GM12874 (cell line): ENCODE measurements around the gene UNC93B1.

Experiments used
- CTCF ChIP-seq: IDR thresholded peaks from 2 replicates; pipeline ENCODE4 v1.5.1; 2011; ENCODE audit warnings: low read depth, mild to moderate bottlenecking, control low read depth, low read length, moderate library complexity; ENCODE audit not compliant: insufficient read depth

The UNC93B1 gene

DNA sequence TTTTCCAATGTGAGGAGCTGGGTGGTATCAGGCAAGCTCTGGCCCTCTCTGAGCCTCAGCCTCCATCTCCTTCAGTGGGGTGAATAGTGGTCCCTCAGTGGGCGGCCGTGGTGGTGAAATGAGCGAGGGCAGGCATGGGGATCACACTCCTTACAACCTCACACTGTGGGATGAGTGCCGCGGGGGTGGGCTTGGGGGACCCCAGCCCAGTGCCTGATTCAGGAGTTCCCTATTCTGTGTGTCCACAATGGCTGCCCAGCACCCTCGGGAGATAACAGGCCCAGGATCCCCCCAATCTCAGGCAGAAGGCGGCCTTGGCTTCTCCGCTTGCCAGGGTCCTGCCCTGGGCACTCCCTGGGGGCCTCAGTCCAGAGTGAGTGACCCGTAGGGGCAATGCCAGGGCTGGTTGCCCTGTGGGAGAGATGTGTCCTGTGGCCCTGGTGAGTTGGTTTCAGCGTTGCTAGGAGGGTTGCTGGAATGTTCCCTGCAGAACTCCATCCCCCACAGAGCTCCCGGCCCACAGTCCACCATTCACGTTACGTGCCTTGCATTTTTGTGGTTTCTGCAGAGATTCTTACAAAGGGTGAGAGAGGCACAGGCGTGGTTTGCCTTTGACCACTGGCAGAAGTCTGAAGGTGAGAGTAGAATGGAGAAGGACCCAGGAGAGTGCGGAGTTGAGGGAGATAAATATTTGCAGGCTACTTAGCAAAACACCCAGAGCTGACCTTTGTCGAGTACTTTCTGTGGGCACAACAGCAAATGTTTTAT is 9.1 kb upstream of the UNC93B1 start:
- TF ChIP-seq CTCF: no peak

DNA sequence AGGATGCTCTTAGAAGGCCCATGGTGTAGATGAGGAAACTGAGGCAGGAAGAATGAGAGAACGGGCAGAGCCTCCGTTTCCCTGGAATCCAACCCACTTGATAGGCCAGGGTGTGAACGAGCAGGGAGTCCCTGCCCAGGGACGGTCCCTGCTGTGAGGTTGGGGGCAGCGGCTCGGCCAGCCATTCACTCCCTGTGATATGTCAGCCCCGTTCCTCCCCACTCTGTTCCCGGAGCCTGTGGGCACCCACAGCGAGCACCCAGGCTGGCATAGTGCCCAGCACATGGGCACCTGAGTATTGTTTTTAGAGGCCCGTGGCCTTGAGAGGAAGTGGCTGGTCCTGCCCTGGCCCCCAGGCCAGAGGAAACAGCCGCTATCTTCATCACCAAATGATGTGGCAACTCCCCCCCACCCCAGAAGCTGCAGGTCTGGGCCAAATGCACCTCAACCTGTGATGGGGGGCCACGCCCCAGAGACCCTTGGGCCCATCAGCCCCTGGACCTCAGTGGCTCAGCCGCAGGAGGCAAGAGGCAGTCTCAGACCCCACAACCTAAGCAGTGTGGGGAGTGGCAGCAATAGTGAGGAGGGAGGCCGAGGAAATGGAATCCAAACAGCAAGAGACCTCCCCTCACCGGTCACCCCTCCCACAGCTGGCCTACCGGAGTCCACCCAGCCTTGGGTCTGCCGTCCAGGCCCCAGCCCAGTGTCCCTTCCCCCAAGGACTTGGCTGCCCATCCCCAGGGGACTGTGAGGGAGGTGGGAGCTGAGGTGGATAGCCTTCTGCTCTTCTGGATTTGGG is 8.3 kb upstream of the UNC93B1 start:
- no peak for TF ChIP-seq CTCF

DNA sequence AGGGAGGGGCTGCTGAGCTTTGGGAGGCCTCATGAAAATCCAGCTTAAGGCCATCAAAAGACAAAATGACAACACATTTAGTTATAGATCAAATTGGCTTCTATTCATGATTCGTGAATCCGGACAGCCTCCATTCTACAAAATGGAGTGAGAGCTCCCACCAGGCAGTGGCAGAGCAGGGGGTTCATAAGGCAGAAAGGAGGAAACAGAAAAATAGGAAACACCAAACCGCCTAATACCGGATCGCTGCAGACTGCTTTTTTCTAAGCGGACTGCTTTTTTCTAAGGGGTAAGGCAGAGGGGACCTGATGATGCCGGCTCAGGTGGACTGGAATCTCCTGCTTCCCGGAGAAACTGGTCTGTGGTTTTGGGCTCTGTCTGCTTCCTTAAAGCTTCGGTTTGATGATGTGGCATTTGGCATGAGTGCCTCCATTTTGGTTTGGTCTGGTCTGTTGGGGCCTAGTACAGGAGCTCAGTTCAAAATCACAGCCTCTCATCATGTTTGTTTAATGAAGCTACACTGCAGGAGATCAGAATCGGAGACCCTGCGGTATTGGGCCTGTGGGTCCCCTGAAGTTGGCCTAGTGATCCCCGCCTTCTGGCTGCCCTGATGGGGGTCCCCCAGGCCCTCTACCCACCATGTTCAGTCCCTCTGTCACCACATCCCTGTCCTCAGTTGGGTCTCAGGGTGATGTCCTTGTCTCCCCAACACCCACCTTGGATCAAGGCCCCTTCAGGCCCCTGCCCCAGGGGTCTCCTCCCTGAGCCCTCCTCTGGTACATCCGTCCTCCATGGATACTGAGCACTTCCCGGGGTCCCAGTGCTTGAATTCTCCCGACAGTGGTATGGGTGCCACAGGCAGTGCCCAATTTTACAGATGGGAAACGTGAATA is 7.4 kb upstream of the UNC93B1 start:
- no peak for TF ChIP-seq CTCF

DNA sequence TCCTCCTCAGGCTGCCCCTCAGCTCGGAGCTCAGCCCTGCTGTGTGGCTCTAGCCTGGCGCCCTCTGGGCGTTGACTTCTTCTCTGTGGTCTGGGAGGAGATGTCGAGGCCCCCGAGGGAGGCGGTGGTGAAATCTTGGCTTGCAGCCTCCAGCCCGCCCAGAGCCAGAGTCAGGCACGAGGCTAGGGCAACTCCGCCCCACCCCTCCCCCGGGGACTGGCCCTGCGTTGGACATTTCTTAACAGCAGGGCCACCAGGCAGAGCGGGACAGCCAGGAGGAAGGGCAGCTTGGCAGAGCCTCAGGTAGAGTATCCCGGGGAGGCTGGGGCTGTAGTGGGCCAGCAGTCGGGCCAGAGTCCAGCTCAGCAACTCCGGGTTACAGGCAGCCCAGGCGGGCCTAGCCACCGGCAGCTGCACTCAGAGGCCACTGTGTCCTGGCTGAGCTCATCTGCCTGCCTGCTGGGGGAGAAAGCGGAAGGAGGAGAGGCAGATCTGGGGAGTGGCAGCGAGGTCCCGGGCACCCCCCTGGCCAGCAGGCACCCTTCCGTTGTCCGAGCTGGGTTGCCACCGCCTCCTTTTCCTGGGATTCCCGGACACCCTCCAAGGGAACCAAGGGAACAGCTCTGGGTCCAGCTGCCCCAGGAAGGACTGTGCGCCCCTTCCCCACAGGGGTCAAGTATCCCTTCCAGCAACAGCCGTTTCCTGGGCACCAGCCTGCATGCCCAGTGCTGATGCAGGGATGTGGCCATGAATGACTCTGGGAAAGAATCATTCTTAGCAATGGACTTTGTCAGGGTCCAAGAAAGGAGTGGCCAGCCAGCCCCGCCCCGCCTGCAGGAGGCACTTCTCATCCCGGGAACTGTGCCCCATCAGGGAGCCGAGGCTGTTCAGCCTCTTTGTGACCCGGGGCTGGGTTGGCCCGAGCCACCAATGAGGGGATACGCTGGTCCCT is 6.5 kb upstream of the UNC93B1 start, which contains the start of gene ALDH3B1:
ALDH3B1 (plus strand) TSS at position 238 of the 952 bp plus-strand sequence. CDS start 4,971 bp downstream, outside the sequence.
- TF ChIP-seq CTCF: no peak

- TF ChIP-seq CTCF: peak; percentile 36
Observed at GRCh38 chr11:68009391-68010089, 5.6 kb upstream of the UNC93B1 start.

DNA sequence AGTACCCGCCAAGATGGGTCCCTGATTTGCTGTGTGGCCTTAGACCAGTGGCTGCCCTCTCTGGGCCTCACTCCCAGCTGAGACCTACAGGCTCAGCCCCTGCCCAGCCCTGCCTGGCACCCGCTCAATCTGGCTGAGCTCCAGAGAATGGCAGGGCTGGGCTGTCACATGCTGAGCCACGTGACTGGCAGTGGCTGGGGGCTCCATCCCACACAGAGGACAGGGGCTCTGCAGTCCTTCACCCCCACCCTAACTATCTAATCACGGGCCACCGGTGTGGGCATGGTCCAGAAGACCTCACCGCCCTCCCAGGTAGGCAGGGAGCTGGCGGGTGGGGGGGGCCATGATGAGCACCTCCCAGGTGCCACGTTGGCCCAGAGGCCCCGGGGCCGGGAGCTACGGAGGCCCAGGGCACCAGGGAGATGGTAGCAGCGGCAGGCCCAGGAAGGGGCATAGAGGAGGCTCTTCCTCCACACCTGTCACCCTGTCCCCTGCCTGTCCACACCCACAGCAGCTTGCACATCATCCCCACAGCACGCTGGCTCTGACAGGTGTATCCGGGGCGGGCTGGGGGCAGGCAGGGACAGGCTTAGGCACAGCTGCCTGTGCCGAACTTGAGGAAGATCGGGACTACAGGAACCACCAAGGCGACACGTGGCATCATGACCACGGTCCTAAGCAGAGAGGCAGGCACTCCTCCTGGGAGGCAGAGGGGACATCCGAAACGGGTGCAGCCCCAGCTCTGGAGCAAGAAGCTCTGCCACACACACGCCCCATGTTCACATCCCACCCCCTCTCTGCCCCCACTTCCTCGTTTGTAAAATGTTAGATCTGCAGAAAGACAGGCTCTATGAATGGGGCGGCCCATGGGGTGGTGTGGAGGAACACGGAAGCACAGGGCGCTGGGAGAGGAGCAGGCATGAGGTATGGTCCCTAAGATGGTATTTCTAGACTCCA is 4.8 kb upstream of the UNC93B1 start:
- no peak for TF ChIP-seq CTCF
